IPS DF 6.9 (cell line): ENCODE results near the gene ISLR.

Experiments
- DNase-seq: peaks from one replicate; pipeline ENCODE4 v3.0.0-alpha.2; 2013; ENCODE audit warnings: low read depth, low spot score
- H3K27ac ChIP-seq: one replicate; pipeline ENCODE4 v1.5.1; 2013; ENCODE audit warnings: low read length, control low read depth
- H3K27me3 ChIP-seq: 2 replicates; pipeline ENCODE4 v1.6.1; 2013; ENCODE audit warnings: mild to moderate bottlenecking, low read length; ENCODE audit not compliant: control insufficient read depth, insufficient read depth
- H3K36me3 ChIP-seq: 2 replicates; pipeline ENCODE4 v1.6.1; 2013; ENCODE audit warnings: low read length; ENCODE audit not compliant: control insufficient read depth, insufficient read depth
- H3K4me1 ChIP-seq: 2 replicates; pipeline ENCODE4 v1.6.1; 2013; ENCODE audit warnings: low read length; ENCODE audit not compliant: control insufficient read depth, insufficient read depth
- H3K4me3 ChIP-seq: 2 replicates; pipeline ENCODE4 v1.5.1; 2013; ENCODE audit warnings: mild to moderate bottlenecking, low read length
- H3K9me3 ChIP-seq: 2 replicates; pipeline ENCODE4 v1.6.1; 2013; ENCODE audit warnings: low read length, inconsistent platforms; ENCODE audit not compliant: control insufficient read depth, insufficient read depth
- WGBS: extraction: QIAGEN DNeasy Blood & Tissue Kit; methylation state at CpG from one replicate; pipeline ENCODE4 v1.1.7; 2013; ENCODE audit warnings: mixed read lengths, missing lambda C conversion rate; ENCODE audit not compliant: insufficient read length, insufficient coverage; 5-methylcytosine and 5-hydroxymethylcytosine counted together

The ISLR gene

GRCh38 chr15:74138642-74139041, 34.9 kb upstream of the ISLR start:
- H3K9me3 ChIP-seq, result no peaks in the 10 kb centered on the region
- no peak overlapping the region for H3K4me3 ChIP-seq
- no CpG with 5 or more reads among the region's 4 CpGs for WGBS
- peaks cover 9% of the 10 kb centered on the region; the same call in 1 of the 2 replicates for H3K4me1 ChIP-seq
- peaks cover 27% of the 10 kb centered on the region for H3K27me3 ChIP-seq
- H3K27ac ChIP-seq, result no peak overlapping the region
- no peak for DNase-seq
- H3K36me3 ChIP-seq, result no peaks in the 10 kb centered on the region

GRCh38 chr15:74141591-74141990, 31.9 kb upstream of the ISLR start:
- Histone ChIP-seq H3K27ac (no peak overlapping the region), H3K4me3 (no peak overlapping the region), H3K4me1 (peaks cover 7% of the 10 kb centered on the region; the same call in 1 of the 2 replicates), H3K9me3 (no peaks in the 10 kb centered on the region), H3K36me3 (no peaks in the 10 kb centered on the region), H3K27me3 (peaks cover 11% of the 10 kb centered on the region; the same call in 1 of the 2 replicates)
- WGBS, result no CpG with 5 or more reads among the region's 1 CpG
- DNase-seq, result no peak

- DNase-seq, result no peak
- Histone ChIP-seq H3K9me3 (no peaks in the 10 kb centered on the region), H3K4me1 (0 out of 2 replicates have a peak, but pooled peaks cover 3% of the 10 kb centered on the region), H3K36me3 (no peaks in the 10 kb centered on the region), H3K4me3 (no peak overlapping the region), H3K27me3 (no peaks in the 10 kb centered on the region), H3K27ac (no peak overlapping the region)
- no CpG with 5 or more reads among the region's 6 CpGs for WGBS
These were observed 29.2 kb upstream of the ISLR start for GRCh38 chr15:74144153-74144775.

GRCh38 chr15:74146277-74146800, 27.2 kb upstream of the ISLR start:
- Histone ChIP-seq H3K9me3 (no peaks in the 10 kb centered on the region), H3K36me3 (no peaks in the 10 kb centered on the region), H3K27ac (no peak overlapping the region), H3K4me1 (no peaks in the 10 kb centered on the region), H3K4me3 (no peak overlapping the region), H3K27me3 (no peaks in the 10 kb centered on the region)
- no CpG with 5 or more reads among the region's 1 CpG for WGBS
- DNase-seq, result no peak

GRCh38 chr15:74147051-74147450, 26.5 kb upstream of the ISLR start:
- H3K27ac ChIP-seq, result no peak overlapping the region
- no peaks in the 10 kb centered on the region for H3K4me1 ChIP-seq
- DNase-seq, result no peak
- no peak overlapping the region for H3K4me3 ChIP-seq
- H3K36me3 ChIP-seq, result no peaks in the 10 kb centered on the region
- H3K9me3 ChIP-seq, result no peaks in the 10 kb centered on the region
- WGBS, result no CpG with 5 or more reads among the region's 2 CpGs
- H3K27me3 ChIP-seq, result no peaks in the 10 kb centered on the region

- no CpG with 5 or more reads among the region's 14 CpGs for WGBS
- H3K27me3 ChIP-seq, result no peaks in the 10 kb centered on the region
- H3K27ac ChIP-seq, result no peak overlapping the region
- H3K4me3 ChIP-seq, result no peak overlapping the region
- DNase-seq, result no peak
- H3K9me3 ChIP-seq, result no peaks in the 10 kb centered on the region
- no peaks in the 10 kb centered on the region for H3K36me3 ChIP-seq
- no peaks in the 10 kb centered on the region for H3K4me1 ChIP-seq
These were observed 17.6 kb upstream of the ISLR start for GRCh38 chr15:74155766-74156417.

- DNase-seq, result no peak
- Histone ChIP-seq H3K9me3 (no peaks in the 10 kb centered on the region), H3K27me3 (no peaks in the 10 kb centered on the region), H3K27ac (no peak overlapping the region), H3K36me3 (no peaks in the 10 kb centered on the region), H3K4me3 (no peak overlapping the region), H3K4me1 (no peaks in the 10 kb centered on the region)
- no CpG with 5 or more reads among the region's 7 CpGs for WGBS
These were observed 16.7 kb upstream of the ISLR start for GRCh38 chr15:74156678-74157411.

GRCh38 chr15:74157868-74158827, 15.4 kb upstream of the ISLR start:
- WGBS, result no CpG with 5 or more reads among the region's 9 CpGs
- Histone ChIP-seq H3K4me1 (no peaks in the 10 kb centered on the region), H3K36me3 (no peaks in the 10 kb centered on the region), H3K9me3 (no peaks in the 10 kb centered on the region), H3K27me3 (no peaks in the 10 kb centered on the region), H3K27ac (no peak overlapping the region), H3K4me3 (no peak overlapping the region)
- no peak for DNase-seq

- no peak overlapping the region for H3K4me3 ChIP-seq
- no peaks in the 10 kb centered on the region for H3K9me3 ChIP-seq
- no peaks in the 10 kb centered on the region for H3K27me3 ChIP-seq
- no peaks in the 10 kb centered on the region for H3K36me3 ChIP-seq
- WGBS, result no CpG with 5 or more reads among the region's 5 CpGs
- H3K27ac ChIP-seq, result no peak overlapping the region
- DNase-seq, result no peak
- no peaks in the 10 kb centered on the region for H3K4me1 ChIP-seq
These were observed 14.5 kb upstream of the ISLR start for GRCh38 chr15:74158855-74159650.
